H54 (cell line): ENCODE measurements around the gene CLIP2.
A peak's percentile ranks its signal among the peaks of the same experiment; 100 is the strongest.
"Not testable (repeated sequence)": the region's sequence is repeated elsewhere in the genome, so short reads cannot be mapped to it uniquely, and the experiment has no call there.

Source experiments
- DNase-seq: peaks from one replicate; pipeline ENCODE4 v3.0.0; 2011; ENCODE audit warnings: low spot score, mixed read lengths; ENCODE audit not compliant: insufficient read length
- FAIRE-seq: peaks from 3 replicates; lab custom pipeline; 2011; peaks lifted over from hg19 to GRCh38; lab: Jason Lieb, UNC
- POLR2A ChIP-seq: IDR thresholded peaks from 2 replicates; pipeline ENCODE4 v1.6.1; 2011; ENCODE audit warnings: low read depth, mild to moderate bottlenecking, low read length

The CLIP2 gene

DNA sequence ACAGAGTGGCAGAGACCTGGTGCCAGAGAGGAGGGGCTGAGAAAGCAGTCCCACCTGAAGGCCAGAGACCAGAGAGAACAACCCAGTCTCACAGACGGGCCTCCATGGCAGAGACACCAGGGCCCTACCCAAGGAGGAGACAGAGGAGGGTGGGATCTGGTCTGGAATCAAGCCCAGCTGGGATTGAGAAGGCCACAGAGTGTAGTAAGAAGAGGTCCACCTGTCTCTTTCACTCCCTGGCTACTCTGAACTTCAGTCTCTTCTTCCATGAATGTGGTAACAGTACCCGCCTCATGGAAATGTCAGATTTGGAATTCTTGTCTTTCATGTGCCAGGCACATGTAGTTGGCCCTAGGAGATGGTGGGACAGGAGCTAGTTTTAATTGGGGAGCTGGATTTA, 55.6 kb downstream of the CLIP2 start:
- FAIRE-seq (no peak), DNase-seq (no peak)
- TF ChIP-seq POLR2A, result no peak

- DNase-seq (no peak), FAIRE-seq (no peak)
- TF ChIP-seq POLR2A, result no peak
Measured at GRCh38 chr7:74345970-74346369, 56.8 kb downstream of the CLIP2 start.

GRCh38 chr7:74349621-74350020, 60.4 kb downstream of the CLIP2 start:
- FAIRE-seq, result no peak
- TF ChIP-seq POLR2A, result no peak
- no peak for DNase-seq

DNA sequence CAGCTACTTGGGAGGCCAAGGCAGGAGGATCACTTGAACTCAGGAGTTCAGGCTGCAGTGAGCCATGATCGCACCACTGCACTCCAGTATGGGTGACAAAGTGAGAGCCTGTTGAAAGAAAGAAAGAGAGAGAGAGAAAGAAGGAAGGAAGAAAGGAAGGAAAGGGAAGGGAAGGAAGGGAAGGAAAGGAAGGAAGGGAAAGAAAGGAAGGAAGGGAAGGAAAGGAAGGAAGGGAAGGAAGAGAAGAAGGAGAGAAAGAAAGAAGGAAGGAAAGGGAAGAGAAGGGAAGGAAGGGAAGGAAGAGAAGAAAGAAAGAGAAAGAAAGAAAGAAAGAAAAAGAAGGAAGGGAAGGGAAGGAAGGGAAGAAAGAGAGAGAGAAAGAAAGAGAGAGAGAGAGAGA, 61.5 kb downstream of the CLIP2 start:
- no peak for DNase-seq
- no peak for FAIRE-seq
- no peak for TF ChIP-seq POLR2A

GRCh38 chr7:74351836-74352235, 62.6 kb downstream of the CLIP2 start:
- no peak for TF ChIP-seq POLR2A
- DNase-seq, result no peak
- no peak for FAIRE-seq

- FAIRE-seq, DNase-seq: not testable (repeated sequence)
Measured at GRCh38 chr7:74352551-74353138, 63.4 kb downstream of the CLIP2 start.

GRCh38 chr7:74354009-74354408, 64.8 kb downstream of the CLIP2 start:
- DNase-seq (no peak), FAIRE-seq (no peak)
- TF ChIP-seq POLR2A, result no peak

- FAIRE-seq (peak; percentile 50), DNase-seq (peak; percentile 77)
Measured at GRCh38 chr7:74355091-74355490, 65.9 kb downstream of the CLIP2 start.

DNA sequence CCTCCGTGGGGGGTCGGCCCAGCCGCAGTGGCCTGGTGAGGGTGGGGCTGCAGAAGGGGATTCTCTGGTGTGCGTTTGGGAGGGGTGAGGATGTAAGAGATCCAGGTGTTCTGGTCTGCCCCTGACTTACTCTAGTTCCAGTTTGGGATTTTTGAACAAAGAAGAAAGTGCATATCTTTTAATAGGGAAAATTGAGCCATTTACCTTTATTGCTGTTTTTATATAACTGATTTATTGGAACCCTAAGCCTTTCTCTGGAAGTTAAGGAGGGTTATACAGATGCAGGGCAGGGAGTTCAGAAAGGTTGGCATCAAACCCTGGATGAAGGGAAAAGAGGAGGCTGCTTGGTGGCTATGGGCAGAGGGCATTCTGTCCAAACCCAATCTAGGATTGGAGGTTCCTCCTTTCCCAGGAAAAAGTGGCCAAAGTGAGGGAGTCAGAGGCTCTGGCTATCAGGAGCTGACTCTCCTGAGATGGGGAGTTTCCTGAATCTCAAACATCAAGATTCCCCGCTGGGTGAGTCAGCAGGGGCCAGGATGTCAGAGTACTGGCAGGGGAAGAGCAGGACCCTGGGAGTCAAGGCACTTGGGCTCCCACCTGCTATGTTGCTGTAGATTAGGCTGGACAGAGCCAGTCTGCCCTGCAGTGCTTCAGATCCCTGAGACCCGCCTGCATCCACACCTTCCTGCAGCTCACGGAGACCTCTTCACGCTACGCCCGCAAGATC, 67.5 kb downstream of the CLIP2 start:
- TF ChIP-seq POLR2A, result no peak
- DNase-seq (peak; percentile 75), FAIRE-seq (no peak)

More at GRCh38 chr7:74355091-74355490, 65.9 kb downstream of the CLIP2 start:
- no peak for TF ChIP-seq POLR2A

DNA sequence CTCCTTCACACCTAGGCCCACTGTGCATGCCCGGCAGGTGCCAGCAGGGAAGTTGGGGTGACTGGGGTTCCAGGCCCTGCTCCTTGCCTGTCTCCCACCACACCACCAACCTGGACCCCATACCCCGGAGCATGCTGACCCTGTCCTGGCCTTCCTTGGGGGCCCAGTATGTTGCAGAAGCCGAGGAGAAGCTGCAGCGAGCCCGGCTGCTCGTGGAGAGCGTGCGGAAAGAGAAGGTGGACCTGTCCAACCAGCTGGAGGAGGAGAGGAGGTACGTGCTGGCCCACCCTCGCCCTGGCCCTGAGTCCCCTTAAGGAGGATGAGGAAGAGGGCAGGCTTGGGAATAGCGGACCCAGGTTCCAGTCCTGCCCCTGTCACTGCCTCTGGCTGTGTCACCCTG, 70.8 kb downstream of the CLIP2 start:
- DNase-seq, result no peak
- no peak for FAIRE-seq
- TF ChIP-seq POLR2A, result no peak

- FAIRE-seq, result no peak
- TF ChIP-seq POLR2A, result no peak
- no peak for DNase-seq
Measured at GRCh38 chr7:74362266-74362665, 73.1 kb downstream of the CLIP2 start.

DNA sequence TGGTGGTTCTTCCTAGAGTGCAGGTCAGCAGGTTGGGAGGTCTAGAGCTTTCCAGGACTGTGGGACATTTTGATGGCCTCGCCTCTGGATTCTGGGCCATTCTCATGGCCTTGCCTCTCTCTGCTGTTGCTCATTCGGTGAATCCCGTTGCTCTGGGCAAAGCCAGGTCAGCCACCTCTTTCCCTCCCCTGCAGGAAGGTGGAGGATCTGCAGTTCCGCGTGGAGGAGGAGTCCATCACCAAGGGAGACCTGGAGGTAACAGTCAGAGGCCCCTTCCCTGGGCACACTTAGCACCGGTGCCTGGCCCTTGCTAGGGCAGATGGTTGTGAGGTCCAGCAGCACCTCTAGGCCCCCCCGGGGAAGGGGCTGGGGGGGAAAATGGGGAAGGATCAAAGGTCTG, 74.9 kb downstream of the CLIP2 start:
- FAIRE-seq (no peak), DNase-seq (no peak)
- TF ChIP-seq POLR2A, result no peak

DNA sequence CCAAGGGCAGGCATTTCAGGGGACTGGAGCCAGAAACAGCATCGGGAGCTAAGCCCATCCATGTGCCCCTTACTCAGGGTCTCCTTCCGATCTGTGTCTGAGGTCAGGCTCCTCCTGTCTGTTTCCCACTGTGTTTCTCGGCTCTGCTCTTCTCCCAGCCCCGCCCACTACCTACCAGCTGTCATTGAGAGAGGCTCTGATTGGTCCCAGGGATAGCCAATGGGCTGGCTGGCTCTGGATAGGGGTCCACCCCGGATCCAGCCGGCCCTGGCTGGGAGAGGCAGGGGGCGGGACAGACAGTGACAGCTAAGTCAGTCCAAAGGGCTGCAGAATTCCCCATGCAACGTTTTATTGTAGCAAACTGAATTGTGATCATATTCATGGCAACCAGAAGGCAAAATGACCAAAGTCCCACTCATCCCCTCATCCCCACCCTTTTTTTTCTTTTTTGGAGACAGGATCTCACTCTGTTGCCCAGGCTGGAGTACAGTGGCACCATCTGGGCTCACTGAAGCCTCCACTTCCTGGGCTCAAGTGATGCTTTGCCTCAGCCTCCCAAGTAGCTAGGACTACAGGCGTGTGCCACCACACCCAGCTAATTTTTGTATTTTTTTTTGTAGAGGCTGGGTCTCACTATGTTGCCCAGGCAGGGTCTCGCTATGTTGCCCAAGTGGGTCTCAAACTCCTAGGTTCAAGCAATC, 76.3 kb downstream of the CLIP2 start:
- TF ChIP-seq POLR2A, result no peak
- peak; percentile 75 for DNase-seq
- FAIRE-seq, result no peak
